ENCODE results near the gene RAD9A.

The RAD9A gene

GRCh38 chr11:67357831-67358670 lies 33.7 kb upstream of the RAD9A start:
- DNase-seq (ENCODE audit: low read depth in 2 of 2): no peak

DNA sequence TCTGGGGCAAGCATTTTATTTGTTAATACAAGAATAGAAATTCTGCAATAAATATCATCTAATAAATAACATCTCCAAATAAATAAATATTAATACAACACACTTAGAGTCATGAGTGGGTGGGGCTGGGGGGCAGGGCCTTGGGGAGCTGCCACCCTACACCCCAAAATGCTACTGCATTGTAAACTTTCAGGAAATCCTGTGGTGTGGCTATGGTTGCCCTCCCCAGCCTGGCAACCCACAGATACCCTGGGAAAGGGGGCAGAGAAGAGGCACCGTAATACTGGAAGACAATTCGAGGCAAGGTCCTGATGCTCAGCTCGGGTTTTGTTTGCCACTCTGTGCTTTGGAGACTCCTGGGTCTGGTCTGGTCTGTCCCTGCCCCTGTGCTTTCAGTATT lies 27.6 kb upstream of the RAD9A start:
- DNase-seq (ENCODE audit: low read depth in 2 of 2): no peak

DNA sequence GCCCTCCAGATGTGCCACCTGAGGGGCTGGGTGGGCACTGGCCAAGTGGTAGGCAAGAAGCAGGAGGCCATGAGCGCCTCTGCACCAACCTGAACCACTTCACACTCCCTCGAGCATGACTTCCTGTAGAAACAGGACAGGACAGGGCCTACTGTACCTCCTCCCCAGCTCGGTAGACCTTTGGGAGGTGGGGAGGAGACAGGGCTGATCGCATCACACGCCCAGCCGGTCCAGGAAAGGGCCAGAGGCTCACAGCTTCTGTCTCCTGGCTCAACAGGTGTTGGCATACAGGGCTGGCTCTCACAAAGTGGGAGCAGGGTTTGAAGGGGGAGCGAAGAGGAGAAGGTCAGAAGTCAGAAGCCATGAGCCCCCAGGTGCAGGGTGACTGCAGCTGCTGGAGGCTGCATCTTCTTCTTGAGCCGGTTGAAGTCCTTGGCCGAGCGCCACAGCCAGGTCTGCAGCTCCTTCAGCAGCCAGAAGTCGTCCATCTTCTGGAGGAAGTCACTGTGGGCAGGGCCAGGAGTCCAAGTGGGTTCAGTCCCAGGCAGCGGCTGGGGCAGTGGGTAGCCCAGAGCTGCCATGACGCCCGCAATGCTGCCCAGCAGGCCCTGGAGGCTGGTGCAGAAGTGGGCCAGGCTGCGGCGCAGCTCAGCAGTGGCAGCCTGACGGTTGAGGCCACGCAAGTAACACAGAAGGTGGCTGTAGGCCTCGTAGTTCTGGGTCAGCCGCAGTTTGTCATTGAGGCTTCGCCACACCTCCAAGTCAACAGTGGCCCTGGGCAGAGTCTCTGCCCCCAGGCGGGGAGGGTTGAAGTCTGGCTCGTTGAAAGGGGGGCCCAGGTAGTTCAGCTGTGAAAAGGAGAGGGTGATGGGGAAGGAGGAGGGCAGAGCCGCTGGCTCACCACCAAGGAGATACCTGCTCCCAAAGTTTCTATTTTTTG lies 26.7 kb upstream of the RAD9A start:
- DNase-seq (ENCODE audit: low read depth in 2 of 2): no peak

- DNase-seq (ENCODE audit: low read depth in 2 of 2): no peak
These were observed 25.9 kb upstream of the RAD9A start for GRCh38 chr11:67365736-67366444.

DNA sequence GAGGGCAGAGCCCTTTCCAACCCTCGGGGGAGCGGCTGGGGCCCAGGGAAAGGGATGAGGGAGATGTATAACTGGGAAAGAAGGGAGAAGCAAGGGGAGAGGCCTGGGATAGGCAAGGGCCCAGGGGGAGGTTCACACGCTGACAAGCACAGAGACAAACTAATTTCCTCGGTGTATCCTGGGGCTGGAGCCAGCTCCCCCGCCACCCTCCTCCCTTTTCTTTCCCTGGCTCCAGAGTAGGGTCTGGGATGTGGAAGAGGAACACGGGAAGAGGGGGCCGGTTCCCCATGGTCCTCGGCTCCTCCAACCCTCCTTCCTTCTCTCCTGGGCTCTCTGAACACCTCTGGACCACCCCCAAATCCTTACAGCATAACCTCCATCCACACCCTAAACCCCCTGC lies 25.2 kb upstream of the RAD9A start:
- DNase-seq (ENCODE audit: low read depth in 2 of 2): no peak

- no peak for DNase-seq (ENCODE audit: low read depth in 2 of 2)
These were observed 24.6 kb upstream of the RAD9A start for GRCh38 chr11:67366961-67367760.

- DNase-seq (ENCODE audit: low read depth in 2 of 2): no peak
These were observed 24.0 kb upstream of the RAD9A start for GRCh38 chr11:67367761-67368227.

DNA sequence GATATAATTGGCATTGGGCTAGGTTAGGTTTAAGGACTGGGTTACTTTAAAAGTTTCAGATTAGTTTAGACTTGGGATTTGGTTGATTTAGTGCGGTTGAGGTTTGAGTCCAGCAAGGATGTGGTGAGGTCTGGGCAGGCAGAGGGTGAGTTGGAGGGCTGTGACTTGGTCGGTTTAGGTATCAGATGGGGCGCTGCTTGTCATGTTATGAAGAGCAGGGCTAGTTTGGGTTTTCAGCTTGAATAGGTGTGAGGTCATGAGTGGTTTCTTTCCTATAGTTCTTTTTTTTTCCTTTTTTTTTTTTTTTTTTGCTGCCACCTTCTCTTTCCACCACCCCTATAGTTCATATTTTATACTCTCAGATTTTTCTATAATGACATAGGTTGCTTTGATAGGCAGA lies 23.2 kb upstream of the RAD9A start:
- DNase-seq (ENCODE audit: low read depth in 2 of 2): no peak

DNA sequence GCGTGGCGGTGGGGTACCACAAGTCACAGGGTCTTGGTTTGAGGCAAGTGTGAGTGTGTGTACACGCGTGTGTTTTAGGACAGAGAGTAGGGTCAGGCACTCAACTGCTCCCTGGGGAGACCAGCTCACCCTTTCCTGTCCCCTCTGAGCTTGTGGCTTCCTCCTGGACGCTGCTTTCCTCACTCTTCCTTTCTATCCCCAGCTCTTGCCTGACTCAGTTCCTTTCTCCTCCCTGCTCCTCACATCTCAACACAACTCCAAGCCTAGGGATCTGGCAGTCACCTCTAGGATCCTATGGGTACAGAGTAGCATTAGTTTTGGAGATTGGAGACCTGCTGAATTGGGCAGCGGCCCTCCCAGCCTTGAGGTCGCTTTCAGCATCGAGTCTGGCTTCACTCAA lies 22.5 kb upstream of the RAD9A start:
- DNase-seq (ENCODE audit: low read depth in 2 of 2): no peak

- DNase-seq (ENCODE audit: low read depth in 2 of 2): no peak
These were observed 21.9 kb upstream of the RAD9A start for GRCh38 chr11:67369801-67370284.

DNA sequence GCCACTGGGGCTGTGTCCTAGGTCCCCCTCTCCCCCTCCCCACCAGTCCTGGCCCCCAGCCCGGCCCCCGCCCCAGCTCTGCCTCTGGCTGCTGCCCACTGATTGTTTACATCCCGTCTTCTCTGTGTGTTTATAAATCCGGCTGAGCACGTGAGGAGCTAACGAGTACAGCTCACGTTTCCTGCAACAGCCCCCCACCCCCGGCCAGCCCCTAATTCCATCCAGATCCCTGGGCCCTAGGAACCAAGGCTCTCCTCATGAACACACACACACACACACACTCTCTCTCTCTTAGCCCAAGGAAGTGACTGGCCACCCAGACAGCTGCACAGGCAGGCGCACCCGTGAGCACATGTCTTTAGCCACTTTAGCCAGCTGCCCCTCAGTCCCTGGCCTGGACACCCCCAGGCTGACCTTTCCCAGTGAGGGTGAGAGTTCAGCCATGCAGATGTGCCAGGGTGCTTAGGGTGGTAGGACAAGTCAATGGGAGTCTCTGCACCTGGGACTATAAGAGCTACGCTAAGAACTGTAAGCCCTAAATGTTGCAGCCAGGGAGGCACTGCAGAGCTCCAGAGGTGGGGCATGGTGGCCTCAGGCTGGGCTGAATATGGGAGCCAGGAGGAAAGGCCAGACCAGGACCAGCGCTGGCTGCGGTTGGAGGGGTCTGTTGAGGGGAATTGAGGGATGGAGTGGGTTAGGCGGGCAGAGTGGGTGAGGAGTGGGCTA lies 21.3 kb upstream of the RAD9A start:
- no peak for DNase-seq (ENCODE audit: low read depth in 2 of 2)

DNA sequence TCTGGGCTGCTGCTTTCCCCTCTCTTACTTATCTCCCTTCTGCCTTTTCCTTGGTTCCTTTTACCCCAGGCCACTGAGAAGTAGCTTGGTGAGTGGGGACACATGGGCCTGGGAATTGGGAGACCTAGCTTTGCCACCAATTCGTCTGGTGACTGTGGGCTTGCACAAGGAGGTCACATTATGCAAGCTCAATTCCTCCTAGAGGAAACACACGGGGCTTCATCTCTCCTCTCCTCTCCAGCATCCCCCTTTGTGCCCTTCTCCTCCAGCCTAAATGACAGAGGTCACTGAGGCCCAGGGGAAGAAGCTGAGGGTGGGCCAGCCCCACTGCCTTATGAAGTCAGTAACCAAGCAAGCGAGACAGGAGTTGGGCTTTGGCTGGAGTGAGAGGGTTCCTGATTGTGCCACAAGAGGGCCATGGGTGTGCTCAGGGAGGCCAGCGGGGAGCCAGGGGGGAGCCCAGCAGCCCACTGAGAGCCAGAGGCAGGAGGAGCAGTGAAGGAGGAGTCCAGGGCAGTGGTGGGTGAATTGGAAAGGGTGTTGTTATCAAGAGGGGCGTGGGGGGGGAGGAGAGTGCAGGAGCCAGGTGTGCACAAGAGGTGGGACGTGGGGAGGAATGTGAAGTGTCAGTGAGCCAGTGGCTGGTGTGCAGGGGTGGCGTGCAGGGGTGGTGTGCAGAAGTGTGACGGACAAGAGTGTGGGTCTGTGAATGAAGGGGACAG lies 20.4 kb upstream of the RAD9A start:
- no peak for DNase-seq (ENCODE audit: low read depth in 2 of 2)

- DNase-seq (ENCODE audit: low read depth in 2 of 2): no peak
These were observed 19.9 kb upstream of the RAD9A start for GRCh38 chr11:67371911-67372320.

GRCh38 chr11:67372321-67372992 lies 19.3 kb upstream of the RAD9A start:
- DNase-seq (ENCODE audit: low read depth in 2 of 2): no peak

- DNase-seq (ENCODE audit: low read depth in 2 of 2): no peak
These were observed 18.7 kb upstream of the RAD9A start, which contains the start of gene CLCF1 for GRCh38 chr11:67372993-67373647. TSS of gene CLCF1 (minus strand) at chr11:67373598. CDS start at chr11:67373539, 59 bp downstream.

DNA sequence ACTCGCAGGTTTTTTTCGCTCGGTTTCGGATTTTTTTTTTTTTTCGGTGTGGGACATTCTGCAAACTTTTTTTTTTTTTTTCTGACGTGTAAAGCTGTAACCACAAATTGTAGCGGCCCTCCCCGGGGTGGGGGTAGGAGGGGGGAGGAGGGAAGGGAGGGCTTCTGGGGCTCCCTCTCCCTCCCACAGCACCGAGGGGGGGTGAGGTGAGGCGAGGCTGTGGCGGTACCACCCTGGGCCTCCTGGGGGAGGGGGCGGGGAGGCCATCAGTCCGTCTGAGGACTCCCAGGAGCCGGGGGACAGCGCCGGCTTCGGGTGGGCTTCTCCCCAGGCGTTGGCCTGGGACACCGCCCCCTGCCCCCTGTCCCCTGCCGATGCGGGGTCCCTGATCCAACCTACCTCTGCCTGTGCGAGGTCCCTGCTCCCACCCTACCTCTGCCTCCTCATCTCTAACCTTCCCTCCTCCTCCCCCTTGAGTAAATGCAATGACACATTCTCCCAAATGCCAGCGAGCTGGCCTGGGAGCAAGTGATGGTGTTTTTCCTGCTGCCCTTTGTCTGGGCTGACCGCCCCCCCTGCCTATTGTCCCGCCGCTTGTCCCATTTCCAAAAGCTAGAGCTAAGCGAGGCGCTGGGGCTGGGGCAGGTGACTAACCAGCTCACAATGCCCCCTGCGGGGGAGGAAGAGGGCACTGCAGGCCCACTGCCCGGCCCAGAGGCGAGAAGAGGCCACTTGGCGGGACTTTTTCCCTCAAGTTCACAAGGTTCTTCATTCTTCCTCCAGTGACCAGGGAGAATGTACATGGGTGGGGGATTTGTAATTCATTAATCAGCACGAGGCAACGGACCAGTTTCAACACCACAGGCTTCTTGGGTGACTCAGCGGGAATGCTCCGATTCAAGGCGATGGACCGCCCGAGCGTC lies 17.9 kb upstream of the RAD9A start:
- peak in 1 of 2 donors; percentile 50 for DNase-seq (ENCODE audit: low read depth in 2 of 2)

DNA sequence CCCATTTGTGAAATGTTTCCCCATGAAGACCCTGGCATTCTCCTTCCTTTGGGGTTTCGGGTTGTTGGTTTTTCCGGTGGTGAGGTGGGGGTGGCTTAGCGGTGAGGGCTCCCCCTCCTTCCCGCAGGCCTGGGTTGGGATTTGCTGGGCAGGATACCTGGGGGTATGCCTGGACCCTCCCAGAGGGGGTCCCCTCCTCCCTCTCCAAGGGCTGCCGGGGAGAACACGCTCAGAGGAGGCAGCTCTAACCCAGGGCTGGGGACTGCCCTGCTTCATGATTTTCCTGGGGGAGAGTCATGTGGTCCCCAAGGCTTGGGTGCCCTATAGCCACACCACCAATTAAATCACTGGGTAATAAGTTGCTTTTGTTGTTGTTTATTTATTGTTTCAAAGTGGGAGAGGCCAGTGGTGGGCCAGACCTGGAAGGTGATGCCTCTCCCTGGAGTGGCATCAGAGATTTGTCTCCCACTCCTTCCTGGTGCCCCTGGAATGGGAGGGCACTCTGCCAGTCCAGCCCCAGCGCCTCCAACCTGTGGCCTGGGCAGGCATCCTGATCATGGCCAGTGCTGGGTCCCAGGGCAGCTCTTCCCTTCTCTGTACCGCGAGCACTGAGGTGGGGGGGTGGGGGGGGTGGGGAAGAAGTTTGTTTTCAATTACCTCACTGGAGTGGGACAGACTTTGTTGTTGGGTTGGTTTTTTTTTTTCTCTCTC lies 17.1 kb upstream of the RAD9A start:
- DNase-seq (ENCODE audit: low read depth in 2 of 2): no peak
